ENCODE results near the gene OR8B4. TPM values are rescaled to one million over a fixed set of nuclear protein-coding genes. Genes with fewer than 3 reads are reported as not detected.
"Not testable (repeated sequence)": the region's sequence is repeated elsewhere in the genome, so short reads cannot be mapped to it uniquely, and the experiment has no call there.

OR8B4 gene
- total RNA-seq, 2 donors from 2014 or later: not detected

DNA sequence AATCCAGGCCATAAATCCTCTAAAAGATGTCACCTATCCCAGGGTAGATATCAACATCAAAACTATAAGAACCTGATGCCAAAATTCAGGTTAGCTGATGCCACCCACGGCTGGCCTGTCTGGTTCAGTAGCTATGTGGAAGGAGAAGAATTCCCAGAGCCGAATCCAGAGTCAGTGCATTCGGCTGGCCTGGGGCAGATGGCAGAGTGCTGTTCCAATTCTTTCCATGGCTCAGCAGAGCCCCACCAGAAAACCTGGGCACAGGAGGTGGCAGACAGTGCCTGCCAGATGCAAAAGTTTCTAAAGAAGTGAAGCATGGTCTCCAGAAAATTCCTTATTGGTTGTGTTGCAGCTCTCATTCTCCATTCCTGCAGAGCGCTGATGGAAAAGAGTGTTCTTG, 40.7 kb upstream of the OR8B4 start:
- H3K27me3 ChIP-seq (replicated peaks; ENCODE audit: insufficient read depth): no peaks in the 10 kb centered on the region
- no peak for ATAC-seq (ENCODE audit: insufficient number of reproducible peaks, low FRiP score, low read depth)

DNA sequence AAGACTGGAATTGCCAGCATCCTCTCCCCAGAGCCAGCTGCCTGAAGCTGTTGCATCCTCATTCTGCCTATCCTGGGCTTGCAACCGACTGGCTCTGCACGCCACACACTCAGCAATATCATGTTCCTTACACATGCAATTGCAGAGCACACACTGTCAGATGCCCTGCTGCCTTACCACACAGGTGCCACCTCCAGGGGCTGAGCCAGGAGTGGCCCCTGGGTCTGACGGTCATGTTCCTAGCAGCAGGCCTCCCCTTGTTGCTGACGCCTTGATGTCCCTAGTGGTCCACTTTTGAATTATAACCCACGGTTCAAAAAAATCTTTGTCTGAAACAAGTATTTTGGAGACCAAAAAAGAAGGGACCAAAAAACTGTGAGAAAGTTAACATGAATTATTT, 39.3 kb upstream of the OR8B4 start:
- no peaks in the 10 kb centered on the region for H3K9me3 ChIP-seq
- no peaks in the 10 kb centered on the region for H3K36me3 ChIP-seq
- H3K4me3 ChIP-seq: no peak overlapping the region
- no peak overlapping the region for H3K27ac ChIP-seq
- no peak for ATAC-seq (ENCODE audit: insufficient number of reproducible peaks, low FRiP score, low read depth)
- DNase-seq (ENCODE audit: low spot score): no peak
- no peaks in the 10 kb centered on the region for H3K4me1 ChIP-seq (ENCODE audit: control insufficient read depth in 1 of 2, low read depth in 2 of 2)
- TF ChIP-seq, protein P1, sequence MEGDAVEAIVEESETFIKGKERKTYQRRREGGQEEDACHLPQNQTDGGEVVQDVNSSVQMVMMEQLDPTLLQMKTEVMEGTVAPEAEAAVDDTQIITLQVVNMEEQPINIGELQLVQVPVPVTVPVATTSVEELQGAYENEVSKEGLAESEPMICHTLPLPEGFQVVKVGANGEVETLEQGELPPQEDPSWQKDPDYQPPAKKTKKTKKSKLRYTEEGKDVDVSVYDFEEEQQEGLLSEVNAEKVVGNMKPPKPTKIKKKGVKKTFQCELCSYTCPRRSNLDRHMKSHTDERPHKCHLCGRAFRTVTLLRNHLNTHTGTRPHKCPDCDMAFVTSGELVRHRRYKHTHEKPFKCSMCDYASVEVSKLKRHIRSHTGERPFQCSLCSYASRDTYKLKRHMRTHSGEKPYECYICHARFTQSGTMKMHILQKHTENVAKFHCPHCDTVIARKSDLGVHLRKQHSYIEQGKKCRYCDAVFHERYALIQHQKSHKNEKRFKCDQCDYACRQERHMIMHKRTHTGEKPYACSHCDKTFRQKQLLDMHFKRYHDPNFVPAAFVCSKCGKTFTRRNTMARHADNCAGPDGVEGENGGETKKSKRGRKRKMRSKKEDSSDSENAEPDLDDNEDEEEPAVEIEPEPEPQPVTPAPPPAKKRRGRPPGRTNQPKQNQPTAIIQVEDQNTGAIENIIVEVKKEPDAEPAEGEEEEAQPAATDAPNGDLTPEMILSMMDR (IDR thresholded peaks at IDR 0.05): no peak
- no peaks in the 10 kb centered on the region for H3K27me3 ChIP-seq (replicated peaks; ENCODE audit: insufficient read depth)

More for the DNA sequence above, 40.7 kb upstream of the OR8B4 start:
- DNase-seq (ENCODE audit: low spot score): no peak
- TF ChIP-seq, protein P1 (IDR thresholded peaks at IDR 0.05): no peak
- no peaks in the 10 kb centered on the region for H3K4me1 ChIP-seq (ENCODE audit: control insufficient read depth in 1 of 2, low read depth in 2 of 2)
- H3K27ac ChIP-seq: no peak overlapping the region
- no peaks in the 10 kb centered on the region for H3K9me3 ChIP-seq
- no peak overlapping the region for H3K4me3 ChIP-seq
- no peaks in the 10 kb centered on the region for H3K36me3 ChIP-seq

DNA sequence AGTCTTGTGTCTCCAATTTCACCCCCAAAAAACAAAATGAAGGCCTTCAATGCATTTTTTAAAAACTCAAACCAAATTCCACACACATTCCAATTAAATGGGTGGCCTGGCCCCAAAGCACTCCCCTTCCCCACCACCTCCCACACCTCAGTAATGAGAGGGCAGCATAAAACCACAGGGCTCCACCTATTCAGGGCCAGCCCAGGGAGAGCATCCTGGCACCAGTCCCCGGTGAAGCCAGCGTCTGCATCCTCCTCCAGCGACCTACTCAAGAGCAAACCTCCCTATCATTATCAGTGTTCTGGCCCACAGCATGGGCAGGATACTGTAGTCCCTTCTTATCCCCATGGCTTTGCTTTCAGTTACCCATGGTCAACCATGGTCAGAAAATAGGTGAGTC, 38.7 kb upstream of the OR8B4 start:
- DNase-seq (ENCODE audit: low spot score) (no peak), ATAC-seq (ENCODE audit: insufficient number of reproducible peaks, low FRiP score, low read depth) (no peak)
- Histone ChIP-seq H3K27me3 (replicated peaks; ENCODE audit: insufficient read depth) (no peaks in the 10 kb centered on the region), H3K36me3 (no peaks in the 10 kb centered on the region), H3K27ac (no peak overlapping the region), H3K4me1 (ENCODE audit: control insufficient read depth in 1 of 2, low read depth in 2 of 2) (no peaks in the 10 kb centered on the region), H3K9me3 (no peaks in the 10 kb centered on the region), H3K4me3 (no peak overlapping the region)
- TF ChIP-seq, protein P1 (IDR thresholded peaks at IDR 0.05): no peak

DNA sequence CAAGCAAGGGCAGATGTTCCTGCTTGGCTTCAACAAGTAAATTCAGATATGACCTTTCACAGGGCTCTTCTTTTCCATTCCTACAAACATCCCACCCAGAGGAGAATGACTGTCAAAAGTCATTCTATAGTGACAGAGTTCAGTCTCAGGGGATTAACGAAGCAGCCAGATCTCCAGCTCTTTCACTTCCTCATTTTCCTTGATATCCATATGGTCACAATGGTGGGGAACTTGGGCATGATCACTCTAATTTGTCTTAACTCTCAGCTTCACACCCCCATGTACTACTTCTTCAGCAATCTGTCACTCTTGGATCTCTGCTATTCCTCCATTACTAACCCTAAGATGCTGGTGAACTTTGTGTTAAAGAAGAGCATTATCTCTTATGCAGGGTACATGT, 35.8 kb upstream of the OR8B4 start:
- Histone ChIP-seq H3K27ac (no peak overlapping the region), H3K4me1 (ENCODE audit: control insufficient read depth in 1 of 2, low read depth in 2 of 2) (no peaks in the 10 kb centered on the region), H3K36me3 (no peaks in the 10 kb centered on the region), H3K27me3 (replicated peaks; ENCODE audit: insufficient read depth) (no peaks in the 10 kb centered on the region), H3K9me3 (no peaks in the 10 kb centered on the region), H3K4me3 (no peak overlapping the region)
- DNase-seq (ENCODE audit: low spot score) (no peak), ATAC-seq (ENCODE audit: insufficient number of reproducible peaks, low FRiP score, low read depth) (no peak)
- TF ChIP-seq, protein P1 (IDR thresholded peaks at IDR 0.05): no peak

DNA sequence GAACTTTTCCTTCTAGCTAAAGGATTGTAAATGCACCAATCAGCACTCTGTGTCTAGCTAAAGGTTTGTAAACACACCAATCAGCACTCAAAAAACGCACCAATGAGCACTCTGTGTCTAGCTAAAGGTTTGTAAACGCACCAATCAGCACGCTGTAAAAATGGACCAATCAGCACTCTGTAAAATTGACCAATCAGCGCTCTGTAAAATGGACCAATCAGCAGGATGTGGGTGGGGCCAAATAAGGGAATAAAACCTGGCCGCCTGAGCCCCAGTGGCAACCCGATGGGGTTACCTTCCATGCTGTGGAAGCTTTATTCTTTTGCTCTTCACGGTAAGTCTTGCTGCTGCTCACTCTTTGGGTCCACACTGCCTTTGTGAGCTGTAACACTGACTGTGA, 34.7 kb upstream of the OR8B4 start:
- not testable (repeated sequence) for DNase-seq (ENCODE audit: low spot score); H3K4me1 ChIP-seq (ENCODE audit: control insufficient read depth in 1 of 2, low read depth in 2 of 2); H3K27ac ChIP-seq; H3K36me3 ChIP-seq; ATAC-seq (ENCODE audit: insufficient number of reproducible peaks, low FRiP score, low read depth); H3K4me3 ChIP-seq; H3K9me3 ChIP-seq; H3K27me3 ChIP-seq (replicated peaks; ENCODE audit: insufficient read depth)

DNA sequence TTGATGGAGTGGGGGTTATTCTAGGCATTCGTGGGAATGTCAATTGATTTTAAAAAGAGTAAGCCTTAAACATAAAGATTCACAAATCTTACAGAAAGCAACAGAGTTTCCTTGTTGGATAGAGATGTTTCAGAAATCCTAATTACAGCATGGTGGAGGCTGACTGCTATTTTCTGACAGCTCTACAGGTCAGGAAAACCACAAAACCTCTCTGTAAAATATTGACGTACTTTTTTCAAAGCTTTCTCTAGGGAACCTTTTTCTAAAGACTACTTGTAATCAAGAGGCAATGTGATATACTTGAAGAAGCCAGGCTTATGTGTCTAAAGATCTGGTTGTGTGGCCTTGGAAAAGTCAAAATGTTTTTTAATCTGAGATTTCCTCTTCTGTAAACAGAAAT, 29.9 kb upstream of the OR8B4 start:
- no peak for DNase-seq (ENCODE audit: low spot score)
- Histone ChIP-seq H3K9me3 (no peaks in the 10 kb centered on the region), H3K4me3 (no peak overlapping the region), H3K4me1 (ENCODE audit: control insufficient read depth in 1 of 2, low read depth in 2 of 2) (no peaks in the 10 kb centered on the region), H3K36me3 (no peaks in the 10 kb centered on the region), H3K27me3 (replicated peaks; ENCODE audit: insufficient read depth) (no peaks in the 10 kb centered on the region), H3K27ac (no peak overlapping the region)
- TF ChIP-seq, protein P1 (IDR thresholded peaks at IDR 0.05): no peak
- ATAC-seq (ENCODE audit: insufficient number of reproducible peaks, low FRiP score, low read depth): no peak
